ENCODE results near the gene TNNI2.
"Not testable (repeated sequence)": the region's sequence is repeated elsewhere in the genome, so short reads cannot be mapped to it uniquely, and the experiment has no call there.

Gene TNNI2

DNA sequence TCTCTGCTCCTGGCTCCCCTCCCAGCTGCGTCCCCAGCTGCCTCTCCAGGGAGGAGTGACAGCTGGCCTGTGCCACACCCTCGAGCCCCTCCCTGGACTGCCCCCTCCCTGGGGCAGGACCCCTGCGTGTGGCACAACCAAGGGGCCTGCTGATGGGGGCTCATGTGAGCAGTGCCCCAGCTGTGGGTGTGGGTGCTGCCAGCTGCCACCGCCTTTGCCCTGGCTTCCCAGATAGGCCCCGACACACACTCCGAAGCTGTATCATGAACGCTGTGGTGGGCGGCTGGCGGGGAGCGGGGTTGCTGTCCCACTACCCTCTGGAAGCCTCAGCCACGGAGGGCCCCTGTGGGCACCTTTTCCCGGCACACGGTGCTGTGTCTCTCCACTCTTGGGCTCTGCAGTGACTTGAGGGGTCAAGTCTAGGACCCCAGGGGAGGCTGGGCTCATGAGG is 37.1 kb downstream of the TNNI2 start:
- DNase-seq, result not testable (repeated sequence)

DNA sequence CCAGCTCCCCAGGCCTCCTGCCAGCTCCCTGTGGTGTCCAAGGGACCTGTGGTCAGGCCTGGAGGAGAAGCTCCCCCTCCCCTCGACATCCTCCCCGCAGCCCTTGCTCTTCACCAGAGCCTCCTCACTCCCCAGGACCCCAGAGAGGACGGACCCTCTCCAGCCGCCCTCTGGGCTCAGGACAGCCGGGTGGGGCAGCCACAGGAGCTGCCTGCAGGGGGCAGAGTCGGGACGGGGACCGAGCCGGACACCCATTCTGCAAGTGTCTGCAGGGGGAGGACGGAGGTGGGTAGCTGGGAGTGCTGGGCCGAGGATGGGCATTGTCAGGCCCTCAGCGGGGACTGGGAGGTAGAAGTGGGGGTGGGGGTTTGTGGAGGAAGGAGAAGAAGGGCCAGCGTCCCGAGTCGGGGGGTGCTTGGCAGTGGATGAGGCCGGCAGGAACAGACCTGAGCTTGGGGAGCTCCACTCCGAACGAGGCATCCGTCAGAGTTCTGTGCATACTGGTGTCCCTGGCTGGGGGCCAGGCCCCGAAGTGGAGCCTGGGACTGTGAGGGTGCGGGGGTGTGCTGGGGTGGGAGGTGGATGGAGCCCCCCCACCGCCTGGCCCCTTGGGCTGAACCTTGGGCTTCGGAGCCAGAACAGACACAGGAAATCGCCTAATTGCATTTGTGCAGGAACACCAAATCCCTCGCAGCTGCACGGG is 37.7 kb downstream of the TNNI2 start:
- DNase-seq, result no peak

DNA sequence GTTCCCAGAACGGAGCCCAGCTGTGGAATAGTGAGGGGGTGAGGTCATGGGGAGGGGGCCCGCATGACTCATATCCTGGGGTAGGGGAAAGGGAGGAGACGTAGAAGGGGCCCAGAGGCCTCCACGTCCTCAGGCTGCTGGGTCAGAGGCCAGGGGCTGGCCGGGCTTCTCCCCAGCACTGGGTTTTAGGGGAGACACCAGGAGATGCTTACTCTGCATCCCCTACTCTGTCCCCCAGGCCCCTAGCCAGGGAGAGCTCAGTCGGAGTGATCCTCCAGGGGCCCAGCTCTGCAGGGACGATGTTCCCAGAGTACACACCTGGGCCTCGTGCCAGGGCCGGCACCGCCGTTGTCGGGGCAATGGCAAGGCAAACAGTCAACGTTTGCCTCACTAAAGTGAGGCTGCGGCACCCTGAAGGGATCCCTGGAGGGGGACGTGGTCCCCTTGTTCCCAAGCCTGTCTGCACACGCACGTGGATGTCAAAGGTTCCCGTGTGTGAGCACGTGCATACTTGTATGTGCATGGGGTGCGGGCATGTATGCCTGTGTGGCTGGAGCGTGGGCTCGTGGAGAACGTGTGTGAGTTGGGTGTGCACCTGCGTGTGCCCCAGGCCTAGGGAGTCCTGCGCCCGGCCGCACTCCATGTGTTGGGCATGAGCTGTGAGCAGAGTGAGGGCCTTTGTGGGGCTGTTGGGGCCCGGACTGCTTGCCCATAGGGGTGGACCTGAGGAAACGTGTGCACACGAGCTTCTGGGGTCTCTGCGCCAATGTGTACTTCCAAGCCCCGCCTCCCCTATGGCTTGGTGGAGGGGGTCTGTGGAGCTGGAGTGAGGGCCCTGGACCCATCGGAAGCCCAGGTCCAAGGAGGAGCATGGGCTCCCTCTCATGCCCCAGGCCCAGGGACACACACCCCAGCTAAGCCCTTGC is 38.7 kb downstream of the TNNI2 start:
- no peak for DNase-seq

DNA sequence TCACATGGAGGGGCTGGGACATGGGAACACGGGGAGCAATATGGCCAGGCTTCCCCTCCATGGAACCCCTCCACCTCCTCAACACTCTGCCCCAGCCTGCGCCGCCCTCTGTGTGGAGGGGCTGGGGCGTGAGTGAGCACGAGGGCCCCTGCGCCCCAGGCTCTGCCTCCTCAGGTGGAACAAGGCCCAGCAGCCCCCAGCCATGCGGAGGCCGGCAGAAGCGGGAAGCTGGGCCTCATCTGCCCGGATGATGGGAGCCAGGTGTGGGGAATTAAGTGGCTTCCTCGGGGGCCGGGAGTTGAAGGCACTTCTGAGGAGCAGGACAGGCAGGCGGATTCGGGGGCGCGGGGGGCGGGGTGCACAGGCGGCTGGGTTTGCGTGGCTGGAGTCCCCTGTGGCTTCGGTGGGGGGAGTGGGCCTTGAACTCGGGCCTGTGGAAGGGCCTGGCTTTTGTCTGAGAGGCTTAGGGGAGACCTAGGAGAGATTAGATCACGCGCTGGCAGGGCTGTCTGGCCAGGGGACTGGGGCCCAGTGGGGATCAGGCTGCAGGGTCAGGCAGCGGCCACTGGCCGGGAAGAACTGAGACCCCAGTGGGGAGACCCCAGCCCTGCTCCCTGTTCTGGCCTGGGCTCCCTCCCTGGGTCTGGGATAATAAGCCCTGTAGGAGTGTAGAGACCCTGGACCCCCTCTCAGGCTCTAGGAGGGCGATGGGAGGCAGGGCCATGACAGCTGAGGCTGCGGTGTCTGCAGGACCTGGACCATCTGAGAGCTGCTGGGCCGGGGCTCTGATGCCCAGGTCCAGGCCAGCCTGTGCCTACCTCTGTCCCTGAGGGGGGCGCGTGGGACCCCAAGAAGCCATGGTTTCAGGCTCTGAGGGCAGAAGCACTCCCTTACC is 39.6 kb downstream of the TNNI2 start:
- DNase-seq, result no peak

DNA sequence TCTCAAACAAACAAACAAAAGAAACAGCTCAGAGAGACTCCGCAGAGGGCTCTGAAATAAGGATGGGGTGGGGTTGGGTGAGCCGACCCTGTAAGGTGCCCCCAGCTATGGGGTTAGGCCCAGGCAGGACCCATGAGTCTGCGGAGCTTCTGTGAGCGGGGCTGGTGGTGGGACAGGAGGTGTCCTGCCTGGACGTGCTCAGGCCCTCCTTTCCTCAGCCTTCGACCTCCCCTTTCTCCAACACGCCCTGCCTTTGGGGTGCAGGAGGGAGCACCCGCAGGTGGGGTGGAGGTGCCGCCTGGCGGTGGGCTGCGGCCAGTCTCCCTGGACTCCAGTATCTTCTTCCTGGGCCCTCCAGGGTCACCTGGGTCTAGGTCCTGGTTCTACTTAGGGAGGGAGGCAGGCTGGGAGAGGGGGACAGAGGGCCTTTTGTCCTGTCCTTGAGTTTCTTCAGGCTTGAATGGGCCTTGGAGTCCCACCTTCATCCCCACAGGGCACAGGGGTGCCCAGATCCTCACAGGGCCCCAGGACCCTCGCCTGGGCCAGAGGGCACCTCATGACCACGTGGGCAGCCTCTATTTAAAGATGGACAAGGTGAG is 40.7 kb downstream of the TNNI2 start:
- DNase-seq, result no peak

DNA sequence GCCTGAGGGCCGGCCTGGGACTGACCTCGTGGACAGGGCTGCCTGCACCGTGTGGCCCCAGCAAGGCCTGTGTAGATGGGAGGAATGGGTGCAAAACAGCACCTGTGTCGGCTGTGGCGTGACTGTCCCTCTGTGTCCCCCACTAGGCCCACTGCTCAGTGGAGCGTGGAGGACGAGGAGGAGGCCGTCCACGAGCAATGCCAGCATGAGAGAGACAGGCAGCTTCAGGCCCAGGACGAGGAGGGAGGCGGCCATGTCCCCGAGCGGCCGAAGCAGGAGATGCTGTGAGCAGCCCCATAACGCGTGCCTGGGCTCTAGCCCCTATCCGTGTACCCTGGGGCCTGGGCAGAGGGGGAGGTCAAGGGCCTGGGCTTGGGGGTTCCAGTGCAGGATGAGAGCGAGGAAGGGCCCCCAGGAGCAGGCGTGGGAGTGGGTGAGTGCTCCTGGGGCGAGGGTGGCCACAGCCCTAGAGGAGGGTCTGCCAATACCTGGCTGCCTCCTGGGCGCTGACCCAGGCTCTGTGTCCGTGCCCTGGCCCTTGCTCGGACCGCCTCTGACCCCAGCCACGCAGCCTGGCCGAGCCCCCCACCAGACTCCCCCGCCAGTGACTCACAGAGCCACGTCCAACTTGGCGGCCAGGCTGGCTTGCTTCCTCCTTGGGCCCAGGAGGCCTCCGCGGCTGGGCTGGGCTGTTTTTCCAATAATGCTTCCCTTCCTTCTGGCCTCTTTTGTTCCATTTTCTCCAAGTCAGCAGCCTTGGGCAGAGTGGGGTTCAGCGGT is 41.4 kb downstream of the TNNI2 start:
- no peak for DNase-seq

DNA sequence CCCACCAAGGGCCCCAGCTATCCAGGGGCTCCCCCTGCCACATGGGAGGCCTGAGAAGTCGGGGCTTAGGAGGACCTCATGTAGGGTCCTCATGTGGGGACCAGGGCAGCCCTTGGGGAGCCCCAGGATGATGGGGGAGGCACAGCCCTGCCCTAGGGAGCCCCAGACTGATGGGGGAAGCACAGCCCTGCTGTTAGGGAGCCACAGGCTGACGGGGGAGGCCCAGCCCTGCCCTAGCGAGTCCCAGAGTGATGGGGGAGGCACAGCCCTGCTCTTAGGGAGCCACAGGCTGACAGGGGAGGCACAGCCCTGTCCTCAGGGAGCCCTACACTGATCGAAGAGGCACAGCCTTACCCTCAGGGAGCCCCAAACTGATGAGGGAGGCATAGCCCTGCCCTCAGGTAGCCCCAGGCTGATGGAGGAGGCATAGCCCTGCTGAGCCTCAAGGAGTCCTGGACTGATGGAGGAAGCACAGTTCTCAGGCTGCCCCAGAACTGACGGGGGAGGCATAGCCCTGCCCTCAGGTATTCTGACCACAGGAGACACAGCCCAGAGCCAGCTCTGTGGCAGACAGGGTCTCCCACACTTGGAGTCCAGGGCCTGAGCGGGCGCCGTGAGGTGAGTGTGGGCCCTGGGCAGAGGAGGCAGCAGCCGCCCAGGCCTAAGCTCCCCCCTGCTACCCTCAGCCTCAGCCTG is 42.1 kb downstream of the TNNI2 start:
- DNase-seq, result no peak

DNA sequence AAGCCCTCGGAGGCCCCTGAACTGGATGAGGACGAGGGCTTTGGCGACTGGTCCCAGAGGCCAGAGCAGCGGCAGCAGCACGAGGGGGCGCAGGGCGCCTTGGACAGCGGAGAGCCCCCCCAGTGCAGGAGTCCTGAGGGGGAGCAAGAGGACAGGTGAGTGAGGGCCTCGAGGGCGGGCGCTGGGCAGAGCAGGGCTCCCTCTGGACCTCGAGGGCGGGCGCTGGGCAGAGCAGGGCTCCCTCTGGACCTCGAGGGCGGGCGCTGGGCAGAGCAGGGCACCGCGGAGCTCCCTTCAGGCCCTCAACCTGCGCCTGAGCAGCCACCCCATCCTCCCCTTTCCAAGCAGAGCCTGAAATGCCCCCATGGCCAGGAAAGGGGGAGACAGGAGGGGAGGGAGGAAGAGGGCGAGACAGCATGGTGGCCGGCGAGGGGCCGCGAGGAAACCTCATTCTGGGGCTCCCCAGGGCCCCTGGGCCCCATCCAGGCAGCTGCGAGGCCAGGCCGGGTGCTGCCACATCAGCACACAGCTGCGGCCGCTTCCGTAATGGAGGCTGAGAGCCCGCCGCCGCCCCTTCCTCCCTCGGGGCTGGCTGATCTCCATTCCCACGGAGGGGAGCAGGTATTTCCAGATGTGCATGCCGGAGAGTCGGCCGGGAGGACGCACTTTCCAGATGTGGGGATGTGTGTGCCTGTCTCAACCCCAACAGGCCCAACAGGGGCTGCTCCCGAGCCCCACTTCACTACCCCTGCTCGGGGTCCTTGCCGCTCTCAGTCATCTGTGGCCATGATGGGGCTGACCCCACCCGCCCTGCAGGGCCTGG is 42.9 kb downstream of the TNNI2 start:
- DNase-seq, result no peak

DNA sequence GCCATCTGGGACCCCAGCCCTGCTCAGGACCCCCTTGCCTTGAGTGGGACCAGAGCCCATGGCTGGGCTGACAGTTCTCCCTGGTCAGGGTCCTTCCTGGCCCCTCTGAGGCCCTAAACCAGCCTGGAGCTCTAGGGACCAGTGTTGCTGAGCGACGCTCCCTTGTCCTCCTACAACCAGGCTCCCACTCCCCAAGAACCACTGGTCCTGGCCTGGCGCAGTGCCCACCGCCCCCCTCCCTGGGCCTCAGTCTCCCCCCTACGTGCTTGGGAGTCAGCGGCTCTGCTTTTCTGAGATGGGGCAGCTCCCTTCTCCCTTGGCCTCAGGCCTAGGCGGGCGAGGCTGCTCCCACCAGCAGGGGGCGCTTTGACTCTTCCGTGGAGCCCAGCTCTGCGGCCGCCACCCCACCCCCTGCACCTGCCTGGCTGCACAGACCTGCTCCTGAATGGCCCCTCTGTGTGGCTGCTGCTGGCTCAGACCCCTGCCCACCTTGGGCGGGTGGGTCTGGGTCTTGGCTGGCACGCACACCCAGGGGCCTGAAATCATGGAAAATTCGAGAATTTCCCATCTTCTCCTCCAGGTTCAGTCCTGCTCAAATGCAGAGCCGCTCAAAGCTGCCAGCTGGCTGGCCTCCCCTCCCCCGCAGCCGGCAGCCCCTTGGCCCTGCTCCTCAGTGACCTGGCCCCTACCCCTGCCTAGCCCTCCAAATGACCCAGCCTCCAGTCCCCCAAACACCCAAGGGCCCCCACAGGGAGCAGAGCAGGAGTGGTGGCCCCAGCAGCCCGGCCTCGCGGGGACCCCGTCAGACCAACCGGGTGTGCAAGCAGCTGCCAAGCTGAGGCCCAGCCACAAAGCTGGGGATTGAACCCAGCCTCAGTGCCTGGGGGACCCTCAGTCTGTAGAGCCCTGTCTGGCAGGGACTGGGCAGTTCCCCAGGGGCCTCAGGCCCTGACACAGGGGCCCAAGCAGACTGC is 43.8 kb downstream of the TNNI2 start:
- DNase-seq, result peak; percentile 80

DNA sequence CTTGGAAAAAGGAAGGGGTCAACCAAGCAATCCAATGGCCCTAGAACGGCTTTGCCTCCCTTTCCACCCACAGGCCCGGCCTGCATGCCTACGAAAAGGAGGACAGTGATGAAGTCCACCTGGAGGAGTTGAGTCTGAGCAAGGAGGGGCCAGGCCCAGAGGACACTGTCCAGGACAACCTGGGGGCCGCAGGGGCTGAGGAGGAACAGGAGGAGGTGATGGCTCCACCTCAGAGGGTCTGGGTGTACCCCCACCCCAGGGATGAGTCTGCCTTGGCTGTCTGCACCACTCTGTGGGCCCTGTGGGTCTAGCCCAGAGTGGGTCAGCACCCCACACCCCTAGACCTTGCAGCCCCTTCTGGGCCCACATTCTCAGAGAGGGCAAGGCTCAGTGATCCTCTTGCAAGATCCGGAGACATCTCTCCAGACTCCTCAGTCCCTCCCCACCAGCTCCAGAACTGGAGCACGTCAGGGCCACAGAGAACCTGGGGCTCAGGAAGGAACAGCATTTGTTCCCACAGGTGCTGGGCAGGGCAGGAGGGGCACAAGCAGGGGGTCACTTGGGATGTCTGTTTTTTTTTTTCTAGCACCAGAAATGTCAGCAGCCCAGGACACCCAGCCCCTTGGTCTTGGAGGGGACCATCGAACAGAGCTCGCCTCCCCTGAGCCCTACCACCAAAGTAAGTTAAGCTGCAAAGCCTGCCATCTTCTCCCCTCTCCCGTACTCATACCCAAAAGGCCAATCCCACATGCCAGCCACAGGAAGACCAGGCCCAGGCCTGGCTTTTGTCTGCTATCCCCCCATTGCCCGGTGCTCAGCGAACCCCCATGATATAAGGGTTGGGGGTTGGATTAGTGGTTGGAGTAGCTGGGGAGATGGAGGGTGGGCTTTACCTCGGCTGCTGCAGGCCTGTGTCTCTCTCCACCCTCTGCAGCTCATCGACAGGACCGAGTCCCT is 44.8 kb downstream of the TNNI2 start:
- no peak for DNase-seq

DNA sequence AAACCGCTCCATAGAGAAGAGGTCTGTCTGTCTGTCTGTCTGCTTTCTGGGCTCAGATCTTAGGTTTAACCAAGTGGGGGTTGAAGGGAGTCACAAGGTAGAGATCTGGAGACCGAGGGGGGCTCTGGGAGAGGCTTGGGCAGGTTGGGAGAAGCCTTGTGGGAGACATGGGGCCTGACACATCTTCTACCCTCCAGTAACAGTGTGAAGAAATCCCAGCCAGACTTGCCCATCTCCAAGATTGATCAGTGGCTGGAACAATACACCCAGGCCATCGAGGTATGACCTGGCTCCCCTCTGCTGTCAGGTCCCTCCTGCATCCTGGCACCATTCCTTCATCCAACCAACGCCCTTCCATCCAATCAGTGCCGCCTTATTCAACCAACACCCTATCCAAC is 45.5 kb downstream of the TNNI2 start:
- no peak for DNase-seq

DNA sequence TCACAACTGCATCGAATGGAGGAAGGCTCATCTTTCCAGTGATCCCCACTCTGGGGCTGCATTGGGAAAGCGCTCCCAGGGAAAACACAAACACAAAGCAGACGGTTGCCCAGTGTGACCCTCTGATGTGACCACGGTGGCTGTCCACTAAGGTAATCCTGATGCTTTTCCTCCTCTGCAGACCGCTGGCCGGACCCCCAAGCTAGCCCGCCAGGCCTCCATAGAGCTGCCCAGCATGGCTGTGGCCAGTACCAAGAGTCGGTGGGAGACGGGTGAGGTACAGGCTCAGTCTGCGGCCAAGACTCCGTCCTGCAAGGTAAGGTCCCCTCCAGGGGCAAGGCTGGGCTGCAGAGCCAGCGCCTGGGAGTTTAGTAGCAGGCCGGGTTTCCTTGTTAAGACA is 47.8 kb downstream of the TNNI2 start:
- not testable (repeated sequence) for DNase-seq

DNA sequence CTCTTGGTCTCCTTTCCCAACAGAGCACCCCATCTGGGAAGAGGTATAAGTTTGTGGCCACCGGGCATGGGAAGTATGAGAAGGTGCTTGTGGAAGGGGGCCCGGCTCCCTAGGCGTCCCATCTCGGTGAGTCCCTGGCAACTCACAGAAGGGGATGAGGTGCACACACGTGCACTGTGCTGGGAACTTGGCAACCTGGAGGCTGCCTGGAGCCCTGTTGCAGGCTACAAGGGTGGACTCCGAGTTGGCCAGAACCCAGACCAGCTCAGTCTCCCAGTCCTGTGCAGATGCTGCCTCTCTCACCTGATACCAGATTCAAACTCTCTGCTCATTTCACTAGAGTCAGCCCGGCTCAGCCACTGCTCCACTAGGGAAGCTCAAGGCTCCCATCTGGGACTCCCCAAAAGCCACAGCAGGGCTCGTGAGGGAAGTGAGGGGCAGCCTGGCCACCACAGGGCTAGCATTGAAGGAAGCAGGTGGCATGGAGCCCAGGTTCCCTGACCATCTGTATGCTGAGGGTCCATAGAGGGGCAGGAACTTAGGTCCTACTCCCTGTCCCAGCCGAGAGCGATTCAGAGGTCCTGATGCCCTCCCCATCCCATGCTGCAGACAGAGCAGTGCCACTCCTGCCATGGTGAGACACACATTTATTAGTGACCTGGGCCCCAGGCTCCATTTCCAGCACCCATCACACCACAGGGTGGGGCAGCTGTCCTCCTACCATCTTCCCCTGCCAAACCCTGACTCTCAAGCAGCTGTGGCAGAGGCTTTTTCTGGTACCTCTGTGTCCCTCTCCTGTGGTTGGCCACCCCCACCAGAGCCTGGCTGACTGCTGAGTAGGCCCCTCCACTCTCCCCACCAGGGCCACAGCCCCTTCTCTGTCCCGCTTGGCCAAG is 48.9 kb downstream of the TNNI2 start:
- DNase-seq, result no peak

DNA sequence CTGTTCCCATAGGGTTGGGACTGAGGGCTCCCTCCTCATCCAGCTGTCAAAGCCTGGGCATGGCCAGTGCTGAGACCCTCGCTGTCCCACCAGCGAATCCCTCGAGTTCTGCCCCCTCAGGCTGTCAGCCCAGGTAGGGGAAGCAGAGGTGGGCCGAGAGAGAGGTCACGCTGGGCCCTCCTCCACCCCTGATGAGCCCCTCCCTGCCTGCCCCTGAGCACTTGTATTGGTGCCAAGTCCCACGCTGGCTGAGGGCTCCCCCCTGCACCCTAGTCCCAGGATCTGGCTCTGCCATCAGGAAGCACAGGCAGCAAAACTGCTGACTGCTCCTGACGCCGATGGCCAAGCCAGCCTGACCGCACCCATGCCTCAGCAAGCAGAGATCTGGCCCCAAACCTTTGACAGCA is 49.6 kb downstream of the TNNI2 start:
- DNase-seq, result no peak

DNA sequence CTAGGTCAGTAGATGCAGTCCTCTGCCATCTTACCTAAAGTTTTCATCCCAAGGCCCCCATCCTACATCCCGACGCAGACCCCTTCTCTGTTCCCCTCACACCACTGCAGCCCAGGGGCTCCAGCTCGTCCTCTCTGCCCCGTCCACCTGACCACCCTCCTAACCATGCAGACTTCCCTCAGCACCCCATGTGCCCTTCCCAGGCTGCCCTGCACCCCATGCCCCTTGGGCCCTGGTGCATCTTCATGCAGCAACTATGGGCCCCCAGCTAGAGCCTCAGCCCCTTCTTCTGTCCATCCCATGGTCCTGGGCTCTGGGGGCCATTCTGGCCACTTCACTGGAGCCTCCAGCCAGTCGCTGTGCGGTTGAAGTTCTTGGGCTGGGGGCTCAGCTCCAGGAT is 50.0 kb downstream of the TNNI2 start:
- DNase-seq, result no peak

DNA sequence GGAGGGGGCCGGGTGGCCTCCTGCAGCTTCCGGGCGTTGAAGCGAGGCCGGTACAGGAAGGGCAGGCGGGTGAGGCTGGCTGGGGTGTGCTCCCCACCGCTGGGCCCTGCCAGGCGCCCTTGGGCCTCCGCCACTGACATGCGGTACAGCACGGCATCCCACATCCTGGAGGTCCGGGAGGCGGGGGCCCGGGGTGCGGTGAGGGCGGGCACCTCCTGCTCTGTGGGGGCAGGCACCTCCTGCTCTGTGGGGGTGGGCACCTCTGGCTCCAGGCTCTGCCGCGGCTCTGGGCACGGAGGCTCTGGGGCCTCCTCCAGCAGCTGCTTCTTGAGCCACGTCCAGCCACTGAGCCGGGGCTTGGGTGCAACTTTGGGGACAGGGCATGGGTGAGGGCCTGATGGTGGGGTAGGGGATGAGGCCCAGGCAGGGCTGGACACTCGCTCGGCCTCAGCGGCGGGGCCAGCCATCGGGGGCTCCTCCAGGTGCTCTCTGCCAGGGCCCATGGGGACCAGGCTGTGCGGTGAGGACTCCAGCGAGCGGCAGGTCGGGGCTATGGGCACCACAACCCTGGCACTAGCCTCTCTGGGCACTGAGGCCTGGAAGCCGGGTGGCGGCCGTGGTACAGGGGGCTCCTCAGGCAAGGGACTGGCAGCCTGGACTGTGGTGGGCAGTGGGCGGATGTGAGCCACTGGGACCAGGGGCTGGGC is 50.6 kb downstream of the TNNI2 start:
- DNase-seq, result peak; percentile 77 to 79

Data from CD4-positive, alpha-beta T cell treated with Interleukin-1 beta for 1 hour (primary cell).